SK-N-SH (cell line): Measurements from ENCODE around the gene SMYD3.

ENCODE experiments used
- CHD2 ChIP-seq: fragments of 150-350 bp; IDR thresholded peaks from 2 replicates; pipeline ENCODE4 v1.6.1; 2018; ENCODE audit warnings: low read length; ENCODE audit not compliant: partially characterized antibody
- CTCF ChIP-seq: fragments of 200-600 bp; sonication (generic); IDR thresholded peaks from 2 replicates; pipeline ENCODE4 v1.6.1; 2017; ENCODE audit warnings: antibody characterized with exemption, mild to moderate bottlenecking, moderate library complexity
- EZH2phosphoT487 ChIP-seq: fragments of 200-600 bp; sonication (generic); IDR thresholded peaks from 2 replicates; pipeline ENCODE4 v1.6.1; 2017; ENCODE audit warnings: low read depth, mixed run types, mild to moderate bottlenecking, antibody characterized with exemption, moderate library complexity, borderline replicate concordance
- FOXM1 ChIP-seq: IDR thresholded peaks from 2 replicates; pipeline ENCODE4 v1.4.0; 2012; ENCODE audit warnings: low read depth, mild to moderate bottlenecking
- GATA2 ChIP-seq: sonication (generic); formaldehyde crosslinking; IDR thresholded peaks from 2 replicates; pipeline ENCODE4 v1.5.0; 2020; ENCODE audit warnings: mild to moderate bottlenecking, missing genetic modification reagents
- MEF2A ChIP-seq: IDR thresholded peaks from 2 replicates; pipeline ENCODE4 v1.4.0; 2012; ENCODE audit warnings: low read depth, borderline replicate concordance
- REST ChIP-seq: IDR thresholded peaks from 2 replicates; pipeline ENCODE4 v1.6.1; 2012; ENCODE audit warnings: mild to moderate bottlenecking, low read depth, low read length, moderate library complexity
- SIN3A ChIP-seq: IDR thresholded peaks from 2 replicates; pipeline ENCODE4 v1.6.1; 2012; ENCODE audit warnings: low read depth, mild to moderate bottlenecking, low read length, moderate library complexity, borderline replicate concordance
- SMC3 ChIP-seq: IDR thresholded peaks from 2 replicates; pipeline ENCODE4 v1.6.1; 2012; ENCODE audit warnings: low read depth, low read length, improper control_type of control experiment
- TAF1 ChIP-seq: IDR thresholded peaks from 2 replicates; pipeline ENCODE4 v1.6.1; 2012; ENCODE audit warnings: low read depth, mild to moderate bottlenecking, low read length, moderate library complexity, borderline replicate concordance
- YY1 ChIP-seq: IDR thresholded peaks from 2 replicates; pipeline ENCODE4 v1.4.0; 2012; ENCODE audit warnings: low read depth, mild to moderate bottlenecking

GRCh38 chr1:245987577-245987976 lies 519.5 kb downstream of the SMYD3 start:
- no peak for TF ChIP-seq CTCF
- no peak for TF ChIP-seq SIN3A
- TF ChIP-seq FOXM1, result no peak
- TF ChIP-seq CHD2, result no peak
- TF ChIP-seq EZH2phosphoT487, result no peak
- no peak for TF ChIP-seq REST
- TF ChIP-seq GATA2 (CRISPR knock-in tag), result no peak
- TF ChIP-seq MEF2A, result no peak
- TF ChIP-seq YY1, result no peak
- TF ChIP-seq SMC3, result no peak
- no peak for TF ChIP-seq TAF1
